HEK293T (cell line): Measurements from ENCODE around the gene CASQ2.

Experiments
- CTBP1 ChIP-seq: fragments of 450-650 bp; IDR thresholded peaks from 2 replicates; pipeline ENCODE4 v1.6.1; 2016; ENCODE audit warnings: borderline replicate concordance
- ELF4 ChIP-seq: fragments of 450-650 bp; IDR thresholded peaks from 2 replicates; pipeline ENCODE4 v1.6.1; 2017; ENCODE audit warnings: antibody characterized with exemption
- FOXK2 ChIP-seq: fragments of 450-650 bp; IDR thresholded peaks from 2 replicates; pipeline ENCODE4 v1.6.1; 2016; ENCODE audit warnings: mild to moderate bottlenecking
- FOXM1 ChIP-seq: fragments of 450-650 bp; IDR thresholded peaks from 2 replicates; pipeline ENCODE4 v1.6.1; 2017; ENCODE audit warnings: mild to moderate bottlenecking, borderline replicate concordance
- SUZ12 ChIP-seq: fragments of 450-650 bp; IDR thresholded peaks from 2 replicates; pipeline ENCODE4 v1.6.1; 2016; ENCODE audit warnings: mild to moderate bottlenecking
- TARDBP ChIP-seq: fragments of 450-650 bp; IDR thresholded peaks from 2 replicates; pipeline ENCODE4 v1.6.1; 2016
- ZNF384 ChIP-seq: fragments of 450-650 bp; IDR thresholded peaks from 2 replicates; pipeline ENCODE4 v1.6.1; 2016

DNA sequence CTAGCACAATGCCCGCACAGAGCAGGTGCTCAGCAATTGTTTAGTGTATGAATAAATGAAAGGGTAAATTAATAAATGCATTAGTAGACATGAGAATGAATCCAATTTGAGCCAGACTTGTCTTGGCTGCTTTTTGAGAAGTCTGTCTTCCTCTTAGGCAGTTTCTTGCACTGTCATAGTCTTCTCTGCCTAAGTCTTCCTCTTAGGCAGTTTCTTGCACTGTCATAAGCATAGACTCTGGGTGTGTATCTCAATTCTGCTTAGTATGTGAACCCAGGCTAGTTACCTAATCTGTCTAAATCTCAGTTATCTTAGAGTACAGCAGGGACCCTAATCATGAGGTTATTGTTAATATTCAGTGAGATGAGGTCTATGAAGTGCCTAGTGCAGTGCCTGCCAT, 45.2 kb upstream of the CASQ2 start:
- TF ChIP-seq ELF4 = no peak
- TF ChIP-seq SUZ12 = no peak
- TF ChIP-seq ZNF384 = no peak
- no peak for TF ChIP-seq FOXK2
- TF ChIP-seq TARDBP = no peak
- TF ChIP-seq CTBP1 = no peak
- TF ChIP-seq FOXM1 = no peak
